Measurements from ENCODE around the gene RPRD1B. TPM values are rescaled to one million over a fixed set of nuclear protein-coding genes. Genes with fewer than 3 reads are reported as not detected.

Gene RPRD1B
- total RNA-seq, 2 donors from 2014 or later: 60.1 to 75.8 TPM

GRCh38 chr20:38109591-38110524 is 76.3 kb downstream of the RPRD1B start:
- no peaks in the 10 kb centered on the region for H3K27me3 ChIP-seq
- H3K36me3 ChIP-seq: no peaks in the 10 kb centered on the region
- H3K27ac ChIP-seq: peak overlapping the region; percentile 77 to 88
- H3K4me3 ChIP-seq: no peak overlapping the region
- no peak for TF ChIP-seq CTCF (IDR thresholded peaks at IDR 0.05)
- DNase-seq (ENCODE audit: low spot score): peak; percentile 91
- peaks cover 0 to 60% of the 10 kb centered on the region in 2 donors for H3K4me1 ChIP-seq
- H3K9me3 ChIP-seq: no peaks in the 10 kb centered on the region

- H3K36me3 ChIP-seq: no peaks in the 10 kb centered on the region
- H3K4me1 ChIP-seq: peaks cover 0 to 61% of the 10 kb centered on the region in 2 donors
- H3K27me3 ChIP-seq: no peaks in the 10 kb centered on the region
- H3K9me3 ChIP-seq: no peaks in the 10 kb centered on the region
- TF ChIP-seq CTCF (IDR thresholded peaks at IDR 0.05): no peak
- H3K27ac ChIP-seq: peak overlapping the region; percentile 77 to 88
- DNase-seq (ENCODE audit: low spot score): peak; percentile 55
- H3K4me3 ChIP-seq: no peak overlapping the region
Measured at GRCh38 chr20:38110525-38111178, 77.1 kb downstream of the RPRD1B start.

GRCh38 chr20:38111366-38112232 is 78.1 kb downstream of the RPRD1B start:
- TF ChIP-seq CTCF (IDR thresholded peaks at IDR 0.05): no peak
- Histone ChIP-seq H3K9me3 (no peaks in the 10 kb centered on the region), H3K36me3 (no peaks in the 10 kb centered on the region), H3K27me3 (no peaks in the 10 kb centered on the region), H3K4me3 (no peak overlapping the region), H3K27ac (peak overlapping the region; percentile 77 to 88), H3K4me1 (peaks cover 0 to 61% of the 10 kb centered on the region in 2 donors)
- peak; percentile 46 for DNase-seq (ENCODE audit: low spot score)

- Histone ChIP-seq H3K4me1 (peaks cover 0 to 61% of the 10 kb centered on the region in 2 donors), H3K9me3 (no peaks in the 10 kb centered on the region), H3K36me3 (no peaks in the 10 kb centered on the region), H3K4me3 (no peak overlapping the region), H3K27ac (peak overlapping the region; percentile 37 to 88), H3K27me3 (no peaks in the 10 kb centered on the region)
- peak; percentile 58 for DNase-seq (ENCODE audit: low spot score)
- no peak for TF ChIP-seq CTCF (IDR thresholded peaks at IDR 0.05)
Measured at GRCh38 chr20:38112261-38112929, 78.8 kb downstream of the RPRD1B start.

GRCh38 chr20:38112930-38113294 is 79.4 kb downstream of the RPRD1B start:
- H3K4me1 ChIP-seq: peaks cover 0 to 59% of the 10 kb centered on the region in 2 donors
- TF ChIP-seq CTCF (IDR thresholded peaks at IDR 0.05): no peak
- H3K4me3 ChIP-seq: no peak overlapping the region
- H3K27ac ChIP-seq: peak overlapping the region; percentile 37 to 88
- H3K9me3 ChIP-seq: no peaks in the 10 kb centered on the region
- no peak for DNase-seq (ENCODE audit: low spot score)
- no peaks in the 10 kb centered on the region for H3K27me3 ChIP-seq
- no peaks in the 10 kb centered on the region for H3K36me3 ChIP-seq
